Measurements from ENCODE around the gene RTF2.

The RTF2 gene

GRCh38 chr20:56429502-56429901 is 38.9 kb upstream of the RTF2 start:
- no peak overlapping the region for H3K4me3 ChIP-seq (ENCODE audit: low read depth, low read length)
- TF ChIP-seq CTCF (IDR thresholded peaks at IDR 0.05; ENCODE audit: control insufficient read depth, extremely low read depth, insufficient read depth) = no peak
- DNase-seq (ENCODE audit: low read depth) = no peak

GRCh38 chr20:56429941-56430340 is 38.5 kb upstream of the RTF2 start:
- no peak overlapping the region for H3K4me3 ChIP-seq (ENCODE audit: low read depth, low read length)
- TF ChIP-seq CTCF (IDR thresholded peaks at IDR 0.05; ENCODE audit: control insufficient read depth, extremely low read depth, insufficient read depth) = no peak
- no peak for DNase-seq (ENCODE audit: low read depth)

GRCh38 chr20:56430461-56430860 is 38.0 kb upstream of the RTF2 start:
- H3K4me3 ChIP-seq (ENCODE audit: low read depth, low read length) = no peak overlapping the region
- DNase-seq (ENCODE audit: low read depth) = no peak
- TF ChIP-seq CTCF (IDR thresholded peaks at IDR 0.05; ENCODE audit: control insufficient read depth, extremely low read depth, insufficient read depth) = no peak

- no peak for DNase-seq (ENCODE audit: low read depth)
- TF ChIP-seq CTCF (IDR thresholded peaks at IDR 0.05; ENCODE audit: control insufficient read depth, extremely low read depth, insufficient read depth) = no peak
- H3K4me3 ChIP-seq (ENCODE audit: low read depth, low read length) = no peak overlapping the region
Observed at GRCh38 chr20:56430957-56431356, 37.5 kb upstream of the RTF2 start.

GRCh38 chr20:56431471-56431870 is 37.0 kb upstream of the RTF2 start:
- no peak overlapping the region for H3K4me3 ChIP-seq (ENCODE audit: low read depth, low read length)
- DNase-seq (ENCODE audit: low read depth) = no peak
- TF ChIP-seq CTCF (IDR thresholded peaks at IDR 0.05; ENCODE audit: control insufficient read depth, extremely low read depth, insufficient read depth) = no peak

- no peak for TF ChIP-seq CTCF (IDR thresholded peaks at IDR 0.05; ENCODE audit: control insufficient read depth, extremely low read depth, insufficient read depth)
- H3K4me3 ChIP-seq (ENCODE audit: low read depth, low read length) = no peak overlapping the region
- no peak for DNase-seq (ENCODE audit: low read depth)
Observed at GRCh38 chr20:56433221-56433879, 35.1 kb upstream of the RTF2 start.

GRCh38 chr20:56433880-56434255 is 34.6 kb upstream of the RTF2 start:
- no peak for TF ChIP-seq CTCF (IDR thresholded peaks at IDR 0.05; ENCODE audit: control insufficient read depth, extremely low read depth, insufficient read depth)
- no peak overlapping the region for H3K4me3 ChIP-seq (ENCODE audit: low read depth, low read length)
- DNase-seq (ENCODE audit: low read depth) = no peak
